ENCODE measurements around the gene NLRP13.

DNA sequence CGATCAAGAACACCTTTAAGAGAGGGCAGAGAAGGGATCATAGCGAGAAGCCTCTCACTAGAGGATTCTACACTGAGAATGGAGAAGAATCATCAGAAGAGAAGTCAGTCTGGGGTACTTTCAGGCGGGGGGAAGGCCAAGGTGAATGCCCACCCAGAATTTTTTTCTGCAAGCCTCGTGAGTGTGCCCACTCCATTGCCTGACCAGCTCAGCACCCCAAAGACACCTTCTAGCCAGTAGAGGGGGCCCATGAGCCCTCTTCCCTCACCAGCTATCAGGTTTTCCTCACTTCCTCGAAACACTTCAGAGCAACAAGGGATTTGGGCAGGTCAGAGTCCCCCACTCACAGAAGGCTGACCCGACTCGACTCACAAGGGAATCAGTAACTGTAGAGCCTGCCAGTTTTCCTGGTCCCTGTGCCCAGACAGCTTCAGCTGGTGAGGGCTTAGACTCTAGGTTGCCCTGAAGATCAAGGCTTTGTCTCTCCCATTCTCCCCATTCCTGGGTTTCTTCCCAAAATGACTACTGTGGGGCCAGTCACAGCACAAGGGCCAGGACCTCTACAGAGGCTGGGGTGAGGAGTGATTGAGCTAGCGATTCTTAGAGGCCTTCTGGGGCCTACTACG lies 18.4 kb downstream of the NLRP13 start:
- TF ChIP-seq CTCF (IDR thresholded peaks at IDR 0.05) (no peak), EZH2phosphoT487 (IDR thresholded peaks at IDR 0.05) (no peak), EZH2 (IDR thresholded peaks at IDR 0.05) (no peak)
